Right hindlimb (tissue), 1 donor: ENCODE measurements around the gene MAB21L4.
"Not testable (repeated sequence)": the region's sequence is repeated elsewhere in the genome, so short reads cannot be mapped to it uniquely, and the experiment has no call there.

Experiments
- DNase-seq: peaks from one replicate; pipeline ENCODE4 v3.0.0-alpha.2; 2018

The MAB21L4 gene

GRCh38 chr2:240857039-240858008 is 38.6 kb downstream of the MAB21L4 start:
- no peak for DNase-seq

DNA sequence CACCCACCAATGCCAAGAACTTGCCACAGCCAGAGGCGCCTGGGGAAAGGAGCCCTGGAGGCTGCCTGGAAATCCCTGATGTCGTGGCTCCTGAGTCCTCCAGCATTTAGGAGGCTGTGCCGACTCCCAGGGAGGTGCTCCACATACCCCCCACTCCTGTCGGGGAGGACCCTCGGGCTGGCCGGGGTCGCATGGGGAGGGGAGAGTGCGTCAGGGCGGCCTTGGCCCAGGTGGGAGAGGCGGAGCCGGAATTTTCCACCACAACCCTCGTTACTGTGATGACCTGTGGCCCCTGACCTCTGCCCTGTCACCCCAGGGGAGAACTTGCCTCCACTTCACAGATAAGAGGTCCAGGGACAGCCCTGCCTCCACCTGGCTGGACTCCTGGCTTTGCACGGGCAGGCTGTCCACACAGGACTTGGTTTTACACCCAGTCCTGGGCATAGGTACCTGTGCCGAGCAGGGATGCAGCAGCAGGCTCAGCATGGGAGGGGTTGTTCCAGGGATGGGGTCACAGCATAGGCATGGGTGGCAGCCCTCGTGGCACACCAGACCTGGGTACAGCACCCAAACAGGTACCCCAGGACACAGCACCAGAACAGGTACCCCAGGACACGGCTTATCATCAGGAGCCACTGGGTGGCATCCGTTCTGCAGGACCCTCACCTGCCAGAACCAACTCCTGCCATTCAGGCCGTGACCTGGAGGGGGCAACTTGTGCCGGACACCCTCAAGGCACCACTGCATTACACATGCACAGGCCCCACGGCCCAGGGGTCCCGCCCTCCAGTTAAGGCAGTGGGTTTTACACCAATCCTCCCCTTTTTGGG is 39.6 kb downstream of the MAB21L4 start:
- no peak for DNase-seq

DNA sequence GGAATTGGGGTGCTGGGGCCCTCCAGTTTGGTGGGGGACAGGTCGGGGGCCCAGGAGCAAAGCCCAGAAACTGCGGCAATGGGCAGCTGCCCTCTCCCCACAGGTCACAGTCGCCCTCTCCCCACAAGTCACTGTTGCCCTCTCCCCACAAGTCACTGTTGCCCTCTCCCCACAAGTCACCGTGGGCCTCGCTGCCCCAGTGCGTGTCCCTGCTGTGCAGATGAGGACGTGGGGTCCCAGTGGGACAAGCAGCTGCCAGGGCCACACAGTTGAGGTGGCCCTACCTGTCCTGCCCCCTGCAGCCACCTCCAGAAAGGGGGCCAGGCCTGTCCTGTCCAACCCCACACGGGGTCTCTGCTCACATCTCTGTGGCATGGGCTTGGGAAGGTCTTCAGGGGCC is 40.3 kb downstream of the MAB21L4 start:
- no peak for DNase-seq

DNA sequence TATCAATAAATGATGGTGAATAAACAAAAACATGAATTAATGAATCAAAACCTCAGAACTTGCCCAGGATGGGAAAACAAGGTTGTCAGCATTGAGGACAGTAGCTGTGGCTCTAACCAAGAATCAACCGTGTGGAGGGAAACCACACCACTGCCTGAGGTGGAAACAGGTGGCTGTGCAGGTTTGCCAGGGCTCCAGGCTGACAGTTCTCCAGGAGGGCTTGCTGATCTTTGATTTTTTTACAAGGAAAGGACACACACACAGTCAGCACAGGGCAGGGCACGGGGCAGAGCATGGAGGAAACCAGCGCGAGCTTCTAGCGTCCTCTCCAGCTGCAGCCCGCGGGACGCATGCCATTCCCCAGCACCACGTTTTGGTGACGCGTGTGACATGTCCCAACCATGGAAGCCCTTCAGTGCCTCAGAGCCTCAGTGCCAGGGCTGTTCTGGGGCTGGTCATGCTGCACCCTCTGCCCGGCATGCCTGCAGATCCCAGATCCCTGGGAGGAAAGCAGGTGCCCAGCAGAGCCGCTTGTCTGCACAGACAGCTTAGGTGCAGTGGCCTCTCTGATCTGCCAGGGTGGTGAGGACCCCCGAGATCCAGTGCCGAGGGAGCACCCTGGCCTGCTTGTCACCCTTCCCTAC is 43.2 kb downstream of the MAB21L4 start:
- no peak for DNase-seq

GRCh38 chr2:240851078-240851991 is 44.6 kb downstream of the MAB21L4 start:
- DNase-seq: peak; percentile 84

DNA sequence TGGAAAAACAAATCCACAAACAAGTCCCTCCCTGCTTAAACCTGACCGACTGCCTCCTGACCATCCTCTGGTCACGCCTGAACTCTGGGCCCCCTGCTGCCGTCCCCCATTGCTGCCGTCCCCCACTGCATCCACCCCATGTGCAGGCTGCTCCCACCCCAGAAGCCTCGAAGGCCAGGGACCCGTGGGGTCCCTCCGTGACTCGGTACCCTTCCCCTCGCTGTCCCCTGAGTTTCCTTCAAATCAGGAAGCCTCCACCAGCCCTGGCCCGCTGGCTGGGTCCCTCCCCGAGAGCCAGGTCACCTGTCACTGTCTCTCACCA is 45.2 kb downstream of the MAB21L4 start:
- no peak for DNase-seq

GRCh38 chr2:240850026-240850425 is 45.9 kb downstream of the MAB21L4 start:
- no peak for DNase-seq

DNA sequence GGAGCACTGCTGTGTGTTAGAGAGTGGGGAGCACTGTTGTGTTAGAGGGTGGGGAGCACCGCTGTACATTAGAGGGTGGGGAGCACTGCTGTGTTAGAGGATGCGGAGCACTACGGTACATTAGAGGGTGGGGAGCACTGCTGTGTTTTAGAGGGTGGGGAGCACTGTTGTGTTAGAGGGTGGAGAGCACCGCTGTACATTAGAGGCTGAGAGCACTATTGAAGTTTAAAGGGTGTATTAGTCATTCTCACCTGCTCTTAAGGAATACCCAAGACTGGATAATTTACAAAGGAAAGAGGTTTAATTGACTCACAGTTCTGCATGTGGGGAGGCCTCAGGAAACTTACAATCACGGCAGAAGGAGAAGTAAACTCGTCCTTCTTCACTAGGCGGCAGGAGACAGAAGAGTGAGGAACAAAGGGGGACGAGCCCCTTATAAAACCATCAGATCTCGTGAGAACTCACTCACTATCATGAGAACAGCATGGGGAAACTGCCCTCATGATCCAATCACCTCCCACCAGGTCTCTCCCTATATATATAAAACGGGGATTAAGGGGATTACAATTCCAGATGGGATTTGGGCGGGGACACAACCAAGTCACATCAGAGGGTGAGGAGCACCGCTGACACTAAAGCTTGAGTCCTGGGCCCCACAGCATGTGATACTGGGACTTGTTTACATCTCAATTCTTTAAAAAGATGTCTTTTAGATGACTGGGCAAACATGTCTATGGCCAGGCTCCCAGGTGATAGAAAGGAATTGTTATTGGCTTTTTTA is 46.9 kb downstream of the MAB21L4 start:
- no peak for DNase-seq

- no peak for DNase-seq
These were observed 48.1 kb downstream of the MAB21L4 start for GRCh38 chr2:240847817-240848216.

GRCh38 chr2:240846873-240847595 is 48.9 kb downstream of the MAB21L4 start:
- DNase-seq: no peak

GRCh38 chr2:240846309-240846708 is 49.6 kb downstream of the MAB21L4 start:
- DNase-seq: not testable (repeated sequence)

DNA sequence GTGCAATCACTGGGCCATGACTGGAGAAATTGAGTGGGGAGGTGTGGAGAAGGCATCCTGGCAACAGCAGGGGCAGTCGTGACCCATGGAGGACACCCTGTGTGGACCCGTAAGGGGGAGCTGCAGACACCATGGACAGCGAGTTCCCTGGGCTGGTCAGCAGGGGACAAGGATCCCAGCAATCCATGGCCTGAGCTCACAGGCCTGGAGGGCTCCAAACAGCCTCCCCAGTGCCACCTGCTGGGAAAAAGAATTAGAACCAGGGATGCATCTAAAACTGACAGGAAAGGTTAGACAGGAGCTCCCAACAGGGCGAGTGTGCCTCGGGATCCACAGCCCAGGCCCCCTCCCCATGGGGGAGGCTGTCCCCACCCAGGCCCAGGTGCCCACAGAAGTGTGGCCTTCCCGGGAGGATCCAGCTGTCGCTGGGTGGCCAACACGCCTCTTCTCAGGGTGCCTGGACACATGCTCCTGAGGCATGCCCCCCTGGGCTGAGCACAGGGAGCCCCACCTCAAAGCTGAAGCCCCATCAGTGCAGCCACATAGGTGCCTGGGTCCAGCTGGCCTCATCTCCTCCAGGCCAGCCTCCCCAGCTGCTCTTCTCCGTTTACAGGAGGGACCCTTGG is 55.4 kb downstream of the MAB21L4 start:
- DNase-seq: peak; percentile 78

- DNase-seq: no peak
These were observed 56.5 kb downstream of the MAB21L4 start for GRCh38 chr2:240839152-240840143.

DNA sequence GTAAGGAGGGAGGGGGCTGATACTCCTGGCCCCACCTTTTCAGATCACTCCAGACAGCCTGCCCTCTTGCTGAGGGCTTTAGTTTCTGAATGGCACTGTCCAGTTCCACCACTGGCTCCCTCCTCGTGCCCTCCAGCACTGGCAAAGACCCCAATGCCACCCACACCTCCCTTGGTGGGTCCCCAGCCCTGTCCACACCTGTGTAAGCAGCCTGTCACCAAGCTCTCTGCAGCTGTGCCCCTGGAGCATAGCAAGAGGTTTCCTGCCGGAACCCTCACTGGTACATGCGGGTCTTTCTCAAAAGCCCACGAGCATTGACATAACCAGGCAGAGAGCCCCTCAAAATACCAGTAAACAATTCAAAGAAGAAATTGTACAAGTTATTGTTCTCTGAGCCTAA is 58.3 kb downstream of the MAB21L4 start:
- DNase-seq: no peak

- peak; percentile 70 for DNase-seq
These were observed 59.0 kb downstream of the MAB21L4 start for GRCh38 chr2:240836781-240837467.
